G401.6 (cell line): ENCODE data around the gene DYRK1A.
A peak's percentile ranks its signal among the peaks of the same experiment; 100 is the strongest.

ENCODE experiments used
- FAIRE-seq: peaks from 2 replicates; lab custom pipeline; 2012; peaks lifted over from hg19 to GRCh38; lab: Jason Lieb, UNC

Gene DYRK1A

GRCh38 chr21:37385179-37385765 is 18.7 kb downstream of the DYRK1A start:
- FAIRE-seq: no peak

- FAIRE-seq: no peak
Observed at GRCh38 chr21:37386151-37386550, 19.6 kb downstream of the DYRK1A start.

- no peak for FAIRE-seq
Observed at GRCh38 chr21:37389456-37389855, 22.9 kb downstream of the DYRK1A start.

GRCh38 chr21:37391666-37392065 is 25.1 kb downstream of the DYRK1A start:
- FAIRE-seq: no peak

GRCh38 chr21:37392441-37392840 is 25.9 kb downstream of the DYRK1A start:
- no peak for FAIRE-seq

GRCh38 chr21:37393030-37393429 is 26.5 kb downstream of the DYRK1A start:
- FAIRE-seq: no peak

GRCh38 chr21:37393786-37394185 is 27.2 kb downstream of the DYRK1A start:
- FAIRE-seq: no peak

GRCh38 chr21:37395961-37396360 is 29.4 kb downstream of the DYRK1A start:
- FAIRE-seq: no peak

GRCh38 chr21:37396855-37397254 is 30.3 kb downstream of the DYRK1A start:
- no peak for FAIRE-seq

GRCh38 chr21:37398697-37399096 is 32.1 kb downstream of the DYRK1A start:
- no peak for FAIRE-seq

- no peak for FAIRE-seq
Observed at GRCh38 chr21:37402251-37402867, 35.8 kb downstream of the DYRK1A start.

GRCh38 chr21:37405629-37406028 is 39.1 kb downstream of the DYRK1A start:
- no peak for FAIRE-seq

- FAIRE-seq: no peak
Observed at GRCh38 chr21:37407719-37408420, 41.3 kb downstream of the DYRK1A start.

- no peak for FAIRE-seq
Observed at GRCh38 chr21:37408464-37409193, 42.1 kb downstream of the DYRK1A start.

GRCh38 chr21:37410639-37411038 is 44.1 kb downstream of the DYRK1A start:
- FAIRE-seq: no peak

- FAIRE-seq: peak; percentile 44
Observed at GRCh38 chr21:37412603-37413360, 46.2 kb downstream of the DYRK1A start.

GRCh38 chr21:37413553-37414291 is 47.1 kb downstream of the DYRK1A start:
- FAIRE-seq: no peak

- FAIRE-seq: no peak
Observed at GRCh38 chr21:37414292-37415253, 48.0 kb downstream of the DYRK1A start.

- FAIRE-seq: no peak
Observed at GRCh38 chr21:37415939-37416338, 49.4 kb downstream of the DYRK1A start.

GRCh38 chr21:37416914-37417313 is 50.3 kb downstream of the DYRK1A start:
- peak; percentile 37 for FAIRE-seq
